Measurements from ENCODE around the gene NAT16. TPM values are rescaled to one million over a fixed set of nuclear protein-coding genes. Genes with fewer than 3 reads are reported as not detected.
A peak's percentile ranks its signal among the peaks of the same experiment; 100 is the strongest.

Gene NAT16
- polyA plus RNA-seq, 1 donor from 2014 or later, result 4.5 TPM

DNA sequence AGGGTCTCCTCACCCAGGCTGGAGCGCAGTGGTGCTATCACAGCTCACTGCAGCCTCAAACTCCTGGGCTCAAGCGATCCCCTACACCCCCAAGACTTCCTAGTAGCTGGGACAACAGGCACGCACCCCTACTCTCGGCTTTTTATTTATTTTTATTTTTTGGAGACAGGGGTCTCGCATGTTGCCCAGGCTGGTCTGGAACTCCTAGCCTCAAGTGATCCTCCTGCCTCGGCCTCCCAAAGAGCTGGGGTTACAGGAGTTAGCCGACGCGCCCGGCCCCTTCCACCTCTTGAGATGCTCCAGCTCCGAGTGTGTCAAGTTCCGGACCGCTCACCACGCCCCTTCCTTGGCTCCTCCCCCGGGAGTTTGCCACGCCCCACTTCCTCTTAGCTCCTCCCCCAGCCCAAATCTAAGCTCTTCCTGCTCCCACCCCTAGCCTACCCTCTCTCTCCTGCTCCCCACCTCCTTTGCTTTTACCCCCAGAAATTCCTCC, 6.3 kb downstream of the NAT16 start (continued):
- TF ChIP-seq RAD21 (conservative IDR thresholded peaks at IDR 0.05) (no peak), EZH2 (IDR thresholded peaks at IDR 0.05; ENCODE audit: borderline replicate concordance, insufficient read depth, low read length, poor library complexity, severe bottlenecking) (no peak)

DNA sequence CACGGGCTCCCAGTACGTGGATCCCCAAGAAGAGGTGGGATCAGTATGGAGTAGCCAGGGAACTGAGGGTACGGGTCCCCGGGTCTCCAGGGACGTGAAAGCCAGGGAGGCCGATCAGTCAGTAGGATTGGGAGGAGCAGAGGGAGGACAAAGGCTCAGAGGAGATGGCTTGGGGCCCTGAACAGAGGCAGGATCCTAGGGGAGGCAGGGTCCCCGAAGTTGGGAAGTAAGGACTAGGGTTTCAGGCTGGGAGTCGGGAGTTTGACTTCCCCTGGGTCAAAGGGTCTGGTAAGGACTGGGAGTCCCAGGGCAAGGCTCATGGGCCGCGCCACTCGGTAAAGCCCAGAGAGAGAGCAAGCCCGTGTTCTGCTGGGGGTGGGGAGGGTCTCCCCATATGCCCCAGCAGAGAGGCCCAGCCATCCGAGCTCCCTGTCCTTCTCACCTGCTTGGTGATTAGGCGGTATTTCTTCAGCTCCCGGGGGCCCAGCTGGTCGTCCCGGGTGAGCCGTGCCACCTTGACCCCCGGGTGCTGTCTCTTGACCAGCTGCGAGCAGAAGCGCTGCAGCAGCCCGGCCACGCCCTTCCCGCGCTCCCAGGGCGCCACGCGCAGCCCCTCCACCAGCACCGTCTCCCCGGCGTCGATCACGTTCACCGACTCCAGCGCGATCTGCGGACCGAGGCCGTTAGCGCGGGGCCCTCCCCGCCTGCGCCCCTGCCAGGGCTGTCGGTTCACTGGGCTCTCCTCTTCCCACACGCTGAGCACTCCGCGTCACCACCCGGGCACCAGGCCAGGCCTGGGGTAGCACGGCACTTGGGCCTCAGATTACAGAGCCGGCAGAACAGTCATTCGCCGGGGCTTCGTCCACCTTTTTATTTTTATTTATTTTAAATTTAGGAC, 7.0 kb downstream of the NAT16 start:
- peak overlapping the region; percentile 36 for H3K9ac ChIP-seq (ENCODE audit: low read length)
- H3F3A ChIP-seq (ENCODE audit: insufficient read depth, low read length, poor library complexity, severe bottlenecking), result no peaks in the 10 kb centered on the region
- no peak for TF ChIP-seq MXI1 (conservative IDR thresholded peaks at IDR 0.05; ENCODE audit: poor library complexity, severe bottlenecking)
- TF ChIP-seq TAF1 (IDR thresholded peaks at IDR 0.05; ENCODE audit: low read depth), result no peak
- TF ChIP-seq POLR2AphosphoS5 (IDR thresholded peaks at IDR 0.05), result no peak
- no peak for TF ChIP-seq RAD21 (conservative IDR thresholded peaks at IDR 0.05)
- no peak for TF ChIP-seq SMC3 (conservative IDR thresholded peaks at IDR 0.05; ENCODE audit: poor library complexity)
- no peak for TF ChIP-seq EZH2 (IDR thresholded peaks at IDR 0.05; ENCODE audit: borderline replicate concordance, insufficient read depth, low read length, poor library complexity, severe bottlenecking)
- TF ChIP-seq, protein P1, sequence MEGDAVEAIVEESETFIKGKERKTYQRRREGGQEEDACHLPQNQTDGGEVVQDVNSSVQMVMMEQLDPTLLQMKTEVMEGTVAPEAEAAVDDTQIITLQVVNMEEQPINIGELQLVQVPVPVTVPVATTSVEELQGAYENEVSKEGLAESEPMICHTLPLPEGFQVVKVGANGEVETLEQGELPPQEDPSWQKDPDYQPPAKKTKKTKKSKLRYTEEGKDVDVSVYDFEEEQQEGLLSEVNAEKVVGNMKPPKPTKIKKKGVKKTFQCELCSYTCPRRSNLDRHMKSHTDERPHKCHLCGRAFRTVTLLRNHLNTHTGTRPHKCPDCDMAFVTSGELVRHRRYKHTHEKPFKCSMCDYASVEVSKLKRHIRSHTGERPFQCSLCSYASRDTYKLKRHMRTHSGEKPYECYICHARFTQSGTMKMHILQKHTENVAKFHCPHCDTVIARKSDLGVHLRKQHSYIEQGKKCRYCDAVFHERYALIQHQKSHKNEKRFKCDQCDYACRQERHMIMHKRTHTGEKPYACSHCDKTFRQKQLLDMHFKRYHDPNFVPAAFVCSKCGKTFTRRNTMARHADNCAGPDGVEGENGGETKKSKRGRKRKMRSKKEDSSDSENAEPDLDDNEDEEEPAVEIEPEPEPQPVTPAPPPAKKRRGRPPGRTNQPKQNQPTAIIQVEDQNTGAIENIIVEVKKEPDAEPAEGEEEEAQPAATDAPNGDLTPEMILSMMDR (IDR thresholded peaks at IDR 0.05; ENCODE audit: poor library complexity, severe bottlenecking), result no peak
- no peak for TF ChIP-seq EP300 (conservative IDR thresholded peaks at IDR 0.05; ENCODE audit: poor library complexity, severe bottlenecking)
- TF ChIP-seq, protein P2, sequence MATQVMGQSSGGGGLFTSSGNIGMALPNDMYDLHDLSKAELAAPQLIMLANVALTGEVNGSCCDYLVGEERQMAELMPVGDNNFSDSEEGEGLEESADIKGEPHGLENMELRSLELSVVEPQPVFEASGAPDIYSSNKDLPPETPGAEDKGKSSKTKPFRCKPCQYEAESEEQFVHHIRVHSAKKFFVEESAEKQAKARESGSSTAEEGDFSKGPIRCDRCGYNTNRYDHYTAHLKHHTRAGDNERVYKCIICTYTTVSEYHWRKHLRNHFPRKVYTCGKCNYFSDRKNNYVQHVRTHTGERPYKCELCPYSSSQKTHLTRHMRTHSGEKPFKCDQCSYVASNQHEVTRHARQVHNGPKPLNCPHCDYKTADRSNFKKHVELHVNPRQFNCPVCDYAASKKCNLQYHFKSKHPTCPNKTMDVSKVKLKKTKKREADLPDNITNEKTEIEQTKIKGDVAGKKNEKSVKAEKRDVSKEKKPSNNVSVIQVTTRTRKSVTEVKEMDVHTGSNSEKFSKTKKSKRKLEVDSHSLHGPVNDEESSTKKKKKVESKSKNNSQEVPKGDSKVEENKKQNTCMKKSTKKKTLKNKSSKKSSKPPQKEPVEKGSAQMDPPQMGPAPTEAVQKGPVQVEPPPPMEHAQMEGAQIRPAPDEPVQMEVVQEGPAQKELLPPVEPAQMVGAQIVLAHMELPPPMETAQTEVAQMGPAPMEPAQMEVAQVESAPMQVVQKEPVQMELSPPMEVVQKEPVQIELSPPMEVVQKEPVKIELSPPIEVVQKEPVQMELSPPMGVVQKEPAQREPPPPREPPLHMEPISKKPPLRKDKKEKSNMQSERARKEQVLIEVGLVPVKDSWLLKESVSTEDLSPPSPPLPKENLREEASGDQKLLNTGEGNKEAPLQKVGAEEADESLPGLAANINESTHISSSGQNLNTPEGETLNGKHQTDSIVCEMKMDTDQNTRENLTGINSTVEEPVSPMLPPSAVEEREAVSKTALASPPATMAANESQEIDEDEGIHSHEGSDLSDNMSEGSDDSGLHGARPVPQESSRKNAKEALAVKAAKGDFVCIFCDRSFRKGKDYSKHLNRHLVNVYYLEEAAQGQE (IDR thresholded peaks at IDR 0.05; ENCODE audit: borderline replicate concordance), result no peak
- H3K4me2 ChIP-seq (ENCODE audit: low read length), result no peak overlapping the region
- no peaks in the 10 kb centered on the region for H3K36me3 ChIP-seq (ENCODE audit: insufficient read depth, low read length)
- H3K9me2 ChIP-seq (ENCODE audit: insufficient read depth, low read length), result no peaks in the 10 kb centered on the region
- H3K4me3 ChIP-seq (ENCODE audit: low read length), result peak overlapping the region; percentile 59
- H2AFZ ChIP-seq (ENCODE audit: low read depth, low read length), result no peak overlapping the region
- H3K79me2 ChIP-seq (replicated peaks; ENCODE audit: insufficient read depth, low read length), result no peaks in the 10 kb centered on the region
- no peaks in the 10 kb centered on the region for H4K20me1 ChIP-seq (ENCODE audit: insufficient read depth)
- no peak overlapping the region for H3K27ac ChIP-seq (ENCODE audit: low read length)
- no peaks in the 10 kb centered on the region for H3K9me3 ChIP-seq (ENCODE audit: low read length)
- peaks cover 84% of the 10 kb centered on the region for H3K27me3 ChIP-seq (ENCODE audit: insufficient read depth, low read depth, low read length)
